ENCODE measurements around the gene HNRNPA2B1. TPM values are rescaled to one million over a fixed set of nuclear protein-coding genes. Genes with fewer than 3 reads are reported as not detected.
"Not testable (repeated sequence)": the region's sequence is repeated elsewhere in the genome, so short reads cannot be mapped to it uniquely, and the experiment has no call there.

The HNRNPA2B1 gene
- total RNA-seq, 2 donors from 2014 or later: 824 to 1,096 TPM

- Mint-ChIP-seq H3K27me3 (no peaks in the 10 kb centered on the region), H3K36me3 (peaks cover 11% of the 10 kb centered on the region), H3K4me1 (ENCODE audit: low read depth in 2 of 2) (peaks cover 62 to 69% of the 10 kb centered on the region in 2 donors), H3K4me3 (peak overlapping the region; percentile 96), H3K27ac (peak overlapping the region; percentile 97 to 98), H3K9me3 (peaks cover 4% of the 10 kb centered on the region)
- peak; percentile 83 for DNase-seq (ENCODE audit: low spot score)
- peak; percentile 62 to 82 for ATAC-seq
Observed at GRCh38 chr7:26156451-26157420, 43.8 kb downstream of the HNRNPA2B1 start.

- peaks cover 11% of the 10 kb centered on the region for H3K36me3 Mint-ChIP-seq
- peaks cover 69 to 79% of the 10 kb centered on the region in 2 donors for H3K4me1 Mint-ChIP-seq (ENCODE audit: low read depth in 2 of 2)
- ATAC-seq (no peak), DNase-seq (ENCODE audit: low spot score) (no peak)
- H3K4me3 Mint-ChIP-seq: peak overlapping the region; percentile 96
- peak overlapping the region; percentile 97 to 98 for H3K27ac Mint-ChIP-seq
- H3K9me3 Mint-ChIP-seq: peaks cover 4% of the 10 kb centered on the region
- H3K27me3 Mint-ChIP-seq: no peaks in the 10 kb centered on the region
Observed at GRCh38 chr7:26155531-26156375, 44.8 kb downstream of the HNRNPA2B1 start.

GRCh38 chr7:26153823-26154783 lies 46.4 kb downstream of the HNRNPA2B1 start:
- DNase-seq (ENCODE audit: low spot score) (no peak), ATAC-seq (peak in 1 of 2 donors; percentile 34)
- H3K9me3 Mint-ChIP-seq: peaks cover 1% of the 10 kb centered on the region
- H3K36me3 Mint-ChIP-seq: peaks cover 7% of the 10 kb centered on the region
- peaks cover 62 to 74% of the 10 kb centered on the region in 2 donors for H3K4me1 Mint-ChIP-seq (ENCODE audit: low read depth in 2 of 2)
- peak overlapping the region; percentile 96 for H3K4me3 Mint-ChIP-seq
- H3K27ac Mint-ChIP-seq: peak overlapping the region; percentile 97 to 98
- no peaks in the 10 kb centered on the region for H3K27me3 Mint-ChIP-seq

GRCh38 chr7:26153241-26153822 lies 47.2 kb downstream of the HNRNPA2B1 start:
- Mint-ChIP-seq H3K36me3 (peaks cover 3% of the 10 kb centered on the region), H3K4me1 (ENCODE audit: low read depth in 2 of 2) (peaks cover 54 to 66% of the 10 kb centered on the region in 2 donors), H3K4me3 (peak overlapping the region; percentile 96), H3K27ac (peak overlapping the region; percentile 97 to 98), H3K27me3 (no peaks in the 10 kb centered on the region), H3K9me3 (no peaks in the 10 kb centered on the region)
- peak; percentile 12 to 25 for ATAC-seq
- DNase-seq (ENCODE audit: low spot score): no peak

- H3K4me1 Mint-ChIP-seq (ENCODE audit: low read depth in 2 of 2): peaks cover 49 to 61% of the 10 kb centered on the region in 2 donors
- H3K27me3 Mint-ChIP-seq; DNase-seq (ENCODE audit: low spot score); H3K36me3 Mint-ChIP-seq; H3K9me3 Mint-ChIP-seq: not testable (repeated sequence)
- peak overlapping the region; percentile 97 to 98 for H3K27ac Mint-ChIP-seq
- H3K4me3 Mint-ChIP-seq: peak overlapping the region; percentile 96
- peak; percentile 4 to 41 for ATAC-seq
Observed at GRCh38 chr7:26152782-26153240, 47.7 kb downstream of the HNRNPA2B1 start.

GRCh38 chr7:26151953-26152781 lies 48.4 kb downstream of the HNRNPA2B1 start, which contains the start of gene NFE2L3:
Gene NFE2L3, plus strand, starts transcription at chr7:26152198. Its CDS starts 301 bp downstream, at chr7:26152499.
- peak within 1 kb of the TSS; percentile 97 to 98 for H3K27ac Mint-ChIP-seq
- H3K4me1 Mint-ChIP-seq (ENCODE audit: low read depth in 2 of 2): peaks cover 44 to 55% of the 10 kb centered on the region in 2 donors
- DNase-seq (ENCODE audit: low spot score) (peak; percentile 90), ATAC-seq (peak; percentile 86 to 90)
- no peaks in the 10 kb centered on the region for H3K36me3 Mint-ChIP-seq
- no peaks in the 10 kb centered on the region for H3K9me3 Mint-ChIP-seq
- H3K27me3 Mint-ChIP-seq: no peaks in the 10 kb centered on the region
- H3K4me3 Mint-ChIP-seq: peak within 1 kb of the TSS; percentile 96

- Mint-ChIP-seq H3K27ac (peak overlapping the region; percentile 38 to 91), H3K4me1 (ENCODE audit: low read depth in 2 of 2) (peaks cover 44 to 50% of the 10 kb centered on the region in 2 donors), H3K27me3 (no peaks in the 10 kb centered on the region), H3K9me3 (no peaks in the 10 kb centered on the region), H3K4me3 (peak overlapping the region; percentile 84), H3K36me3 (no peaks in the 10 kb centered on the region)
- DNase-seq (ENCODE audit: low spot score) (no peak), ATAC-seq (no peak)
Observed at GRCh38 chr7:26151650-26151952, 48.9 kb downstream of the HNRNPA2B1 start.

- H3K27me3 Mint-ChIP-seq: no peaks in the 10 kb centered on the region
- H3K9me3 Mint-ChIP-seq: no peaks in the 10 kb centered on the region
- H3K27ac Mint-ChIP-seq: peak overlapping the region; percentile 38 to 91
- H3K4me3 Mint-ChIP-seq: peak overlapping the region; percentile 84
- H3K36me3 Mint-ChIP-seq: no peaks in the 10 kb centered on the region
- no peak for DNase-seq (ENCODE audit: low spot score)
- ATAC-seq: no peak
- peaks cover 44 to 45% of the 10 kb centered on the region in 2 donors for H3K4me1 Mint-ChIP-seq (ENCODE audit: low read depth in 2 of 2)
Observed at GRCh38 chr7:26151096-26151495, 49.5 kb downstream of the HNRNPA2B1 start.

- Mint-ChIP-seq H3K36me3 (no peaks in the 10 kb centered on the region), H3K27ac (no peak overlapping the region), H3K27me3 (peaks cover 3 to 5% of the 10 kb centered on the region in 2 donors), H3K9me3 (no peaks in the 10 kb centered on the region), H3K4me1 (ENCODE audit: low read depth in 2 of 2) (peaks cover 30 to 33% of the 10 kb centered on the region in 2 donors), H3K4me3 (no peak overlapping the region)
- no peak for DNase-seq (ENCODE audit: low spot score)
- no peak for ATAC-seq
Observed at GRCh38 chr7:26149391-26149977, 51.1 kb downstream of the HNRNPA2B1 start.

- not testable (repeated sequence) for H3K36me3 Mint-ChIP-seq; ATAC-seq; H3K4me3 Mint-ChIP-seq; DNase-seq (ENCODE audit: low spot score); H3K27ac Mint-ChIP-seq; H3K9me3 Mint-ChIP-seq
- Mint-ChIP-seq H3K27me3 (peaks cover 11 to 15% of the 10 kb centered on the region in 2 donors), H3K4me1 (ENCODE audit: low read depth in 2 of 2) (peaks cover 18 to 21% of the 10 kb centered on the region in 2 donors)
Observed at GRCh38 chr7:26148307-26148700, 52.2 kb downstream of the HNRNPA2B1 start.

GRCh38 chr7:26147646-26148306 lies 52.8 kb downstream of the HNRNPA2B1 start:
- ATAC-seq; H3K27ac Mint-ChIP-seq; DNase-seq (ENCODE audit: low spot score); H3K4me3 Mint-ChIP-seq; H3K36me3 Mint-ChIP-seq; H3K9me3 Mint-ChIP-seq: not testable (repeated sequence)
- H3K27me3 Mint-ChIP-seq: peaks cover 11 to 17% of the 10 kb centered on the region in 2 donors
- H3K4me1 Mint-ChIP-seq (ENCODE audit: low read depth in 2 of 2): peaks cover 14 to 16% of the 10 kb centered on the region in 2 donors

Data from natural killer cell treated with Interleukin-12 subunit alpha and Interleukin-12 subunit beta and Interleukin-15 and Interleukin-18, amount 100 ng/mL, for 72 hours (primary cell).